Ramos (cell line): ENCODE measurements around the gene SLC48A1.

Experiments
- in situ Hi-C: fragments of 300-500 bp; cut with MboI; formaldehyde crosslinking; loops from one replicate; pipeline ENCODE4 v1.14.3; 2022; ENCODE audit warnings: low sequenced_read_pairs; ENCODE audit not compliant: unreplicated experiment

Gene SLC48A1

GRCh38 chr12:47786662-47787280, 13.7 kb downstream of the SLC48A1 start:
- in situ Hi-C loops: loop anchor here (5.0 kb wide), 1 partner anchor 51 kb away; no protein-coding TSS in a partner anchor

DNA sequence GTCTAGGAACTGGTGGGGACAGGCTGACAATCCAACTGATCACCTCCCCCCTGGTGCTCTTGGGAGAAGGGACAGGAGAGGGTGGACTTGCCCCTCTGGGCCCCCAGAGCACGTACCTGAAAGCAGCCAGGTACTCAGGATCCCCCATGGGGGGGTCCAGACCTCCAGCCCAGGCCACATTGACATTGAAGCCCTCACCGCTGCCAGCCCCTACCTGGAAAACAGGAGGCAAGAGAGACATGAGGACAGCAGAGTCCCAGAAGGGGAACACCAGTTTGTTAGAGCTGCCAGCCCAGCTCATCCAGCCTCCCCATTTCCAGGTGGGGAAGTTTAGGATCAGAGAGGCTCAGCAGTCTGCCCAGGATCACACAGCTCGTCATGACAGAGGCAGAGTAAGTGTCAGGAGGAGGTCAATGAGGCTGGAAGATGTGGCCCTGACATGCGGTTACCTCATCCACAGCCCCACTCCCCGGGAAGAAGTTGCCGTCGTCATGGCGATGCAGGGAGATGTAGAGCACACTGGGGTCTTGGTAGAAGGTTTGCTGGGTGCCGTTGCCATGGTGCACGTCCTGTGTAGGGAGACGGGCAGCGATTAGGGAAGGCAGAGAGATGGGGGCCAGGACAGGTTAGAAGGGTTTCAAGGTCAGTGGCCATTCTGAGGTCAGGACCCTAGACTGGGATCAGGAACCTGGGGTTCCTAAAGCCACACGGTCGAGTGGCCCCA, 14.7 kb downstream of the SLC48A1 start:
- in situ Hi-C loops: loop anchor here (5.0 kb wide), 1 partner anchor 50 kb away; no protein-coding TSS in a partner anchor

GRCh38 chr12:47789141-47789540, 16.1 kb downstream of the SLC48A1 start:
- in situ Hi-C loops: loop anchor here (5.0 kb wide), 1 partner anchor 48 kb away; no protein-coding TSS in a partner anchor

DNA sequence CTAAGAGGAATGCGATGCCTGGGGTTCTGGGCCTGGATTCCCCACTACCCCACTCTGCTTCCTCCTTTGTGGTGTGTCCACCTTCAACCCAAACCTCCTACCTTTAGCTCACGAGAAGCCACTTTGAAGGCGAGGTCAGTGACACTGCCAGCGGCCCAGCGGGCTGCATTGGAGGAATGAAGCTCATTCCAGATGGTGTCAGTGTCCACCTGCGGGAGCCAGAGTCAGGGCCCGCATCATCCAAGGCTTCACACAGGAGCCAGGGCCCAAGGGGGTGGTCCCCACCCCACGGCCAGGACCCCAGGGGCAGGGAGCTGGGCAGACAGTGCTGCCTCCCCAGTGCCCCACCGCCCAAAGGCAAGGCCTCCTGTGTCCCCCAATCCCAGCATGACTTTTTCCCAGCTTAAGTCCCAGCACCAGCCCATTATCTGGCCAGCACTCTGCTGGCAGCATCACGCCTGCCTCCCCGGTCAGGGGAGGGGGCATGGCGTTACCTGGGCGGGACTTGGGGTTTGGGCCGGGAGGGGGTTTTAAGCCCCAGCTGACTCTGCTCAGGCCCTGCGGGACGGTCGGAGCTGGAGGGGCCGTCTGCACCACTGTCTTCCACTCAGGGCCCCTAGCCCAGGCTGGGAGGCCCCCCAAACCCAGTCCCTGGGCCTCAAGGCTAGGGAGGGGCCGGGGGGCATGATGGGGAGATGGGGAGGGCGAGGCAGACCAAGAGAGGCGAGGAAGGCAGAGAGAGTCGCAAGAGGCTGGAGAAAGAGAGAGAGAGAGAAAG, 16.9 kb downstream of the SLC48A1 start:
- in situ Hi-C loops: loop anchor here (5.0 to 10.0 kb wide), 2 partner anchors 47 to 155 kb away; no protein-coding TSS in a partner anchor

GRCh38 chr12:47790676-47791350, 17.8 kb downstream of the SLC48A1 start:
- in situ Hi-C loops: loop anchor here (10.0 kb wide), 1 partner anchor 154 kb away; no protein-coding TSS in a partner anchor

DNA sequence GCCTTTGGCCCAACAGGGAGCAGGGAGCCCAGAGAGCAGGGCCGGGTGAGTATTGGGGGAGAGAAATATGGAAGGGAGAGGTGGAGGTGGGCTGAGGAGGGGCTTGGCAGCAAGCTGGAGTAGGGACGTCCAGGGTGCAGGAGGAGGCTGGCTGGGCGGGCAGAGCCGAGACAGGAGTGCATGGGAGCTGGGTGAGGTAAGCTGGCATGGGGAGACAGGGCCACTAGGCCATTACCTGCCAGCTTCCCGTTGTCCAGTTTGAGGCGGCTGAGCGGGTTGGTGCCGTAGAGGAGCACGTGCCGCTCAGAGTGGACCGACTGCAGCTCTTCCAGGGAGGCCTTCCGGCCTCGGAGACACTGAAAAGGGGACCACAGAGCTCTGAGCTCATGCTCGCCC, 18.3 kb downstream of the SLC48A1 start:
- in situ Hi-C loops: loop anchor here (10.0 kb wide), 1 partner anchor 153 kb away; no protein-coding TSS in a partner anchor

GRCh38 chr12:47791874-47792273, 18.8 kb downstream of the SLC48A1 start:
- in situ Hi-C loops: loop anchor here (10.0 kb wide), 1 partner anchor 153 kb away; no protein-coding TSS in a partner anchor

- in situ Hi-C loops: loop anchor here (10.0 kb wide), 1 partner anchor 152 kb away; no protein-coding TSS in a partner anchor
Measured at GRCh38 chr12:47793015-47793681, 20.1 kb downstream of the SLC48A1 start.

- in situ Hi-C loops: loop anchor here (10.0 kb wide), 1 partner anchor 150 kb away; no protein-coding TSS in a partner anchor
Measured at GRCh38 chr12:47794679-47795078, 21.6 kb downstream of the SLC48A1 start.

DNA sequence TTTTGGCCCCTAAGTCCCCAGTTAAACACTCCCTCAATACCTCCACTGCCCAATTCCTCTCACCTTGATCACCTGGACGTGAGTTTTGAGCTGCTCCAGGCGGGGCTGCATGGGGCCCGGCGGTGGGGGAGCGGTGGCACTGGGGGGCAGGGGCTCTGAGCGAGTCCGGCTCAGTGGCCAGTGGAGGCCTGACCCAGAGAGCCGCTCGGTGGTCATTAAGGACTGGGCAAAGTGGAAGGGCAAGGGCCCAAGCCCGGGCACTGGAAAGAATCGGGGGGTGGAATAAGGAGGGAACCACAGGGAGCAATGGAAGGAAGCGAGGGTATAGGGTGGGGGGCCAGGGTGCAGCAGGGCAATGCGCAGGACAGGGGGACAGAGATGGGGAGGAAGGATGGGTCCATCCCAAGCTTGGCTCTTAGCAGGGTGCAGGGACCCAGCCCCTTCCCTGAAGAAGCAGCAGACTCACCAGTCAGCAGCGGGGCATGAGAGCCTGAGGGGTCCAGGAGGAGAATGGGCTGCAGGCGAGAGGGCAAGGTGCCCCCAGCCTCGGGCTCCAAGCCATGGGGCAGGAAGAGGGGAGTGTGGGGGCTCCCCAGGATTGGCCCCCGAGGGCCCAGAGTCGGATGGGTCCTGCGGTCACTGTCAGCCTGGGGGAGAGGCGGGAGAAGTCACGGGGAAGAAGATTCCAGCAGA, 22.2 kb downstream of the SLC48A1 start:
- in situ Hi-C loops: loop anchor here (10.0 kb wide), 1 partner anchor 150 kb away; no protein-coding TSS in a partner anchor

GRCh38 chr12:47795814-47796411, 22.9 kb downstream of the SLC48A1 start:
- in situ Hi-C loops: loop anchor here (10.0 kb wide), 1 partner anchor 149 kb away; no protein-coding TSS in a partner anchor

GRCh38 chr12:47797441-47797840, 24.4 kb downstream of the SLC48A1 start:
- in situ Hi-C loops: loop anchor here (10.0 kb wide), 1 partner anchor 147 kb away; no protein-coding TSS in a partner anchor

GRCh38 chr12:47798382-47798948, 25.4 kb downstream of the SLC48A1 start:
- in situ Hi-C loops: loop anchor here (10.0 kb wide), 1 partner anchor 146 kb away; no protein-coding TSS in a partner anchor

GRCh38 chr12:47799357-47799955, 26.4 kb downstream of the SLC48A1 start:
- in situ Hi-C loops: loop anchor here (10.0 kb wide), 1 partner anchor 145 kb away; no protein-coding TSS in a partner anchor

DNA sequence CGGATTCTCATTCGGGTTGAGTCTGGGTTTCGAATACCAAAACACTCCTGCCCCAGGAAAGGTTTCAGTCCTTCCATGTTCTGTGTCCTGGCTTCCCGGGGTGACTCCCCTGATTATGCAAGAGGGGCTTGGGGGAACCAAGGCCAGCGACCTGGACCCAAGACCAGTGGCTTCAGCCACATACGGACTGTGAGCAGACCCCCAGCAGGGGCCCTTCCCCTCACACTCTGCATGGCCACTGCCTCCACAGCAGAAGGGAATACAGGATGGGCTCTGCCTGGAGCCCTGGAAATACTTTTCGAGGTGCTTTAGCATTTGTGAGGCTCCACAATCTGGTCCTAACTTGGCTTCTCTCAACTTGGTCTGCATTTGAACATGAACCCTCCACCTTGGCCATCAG, 27.5 kb downstream of the SLC48A1 start:
- in situ Hi-C loops: no loop called here

DNA sequence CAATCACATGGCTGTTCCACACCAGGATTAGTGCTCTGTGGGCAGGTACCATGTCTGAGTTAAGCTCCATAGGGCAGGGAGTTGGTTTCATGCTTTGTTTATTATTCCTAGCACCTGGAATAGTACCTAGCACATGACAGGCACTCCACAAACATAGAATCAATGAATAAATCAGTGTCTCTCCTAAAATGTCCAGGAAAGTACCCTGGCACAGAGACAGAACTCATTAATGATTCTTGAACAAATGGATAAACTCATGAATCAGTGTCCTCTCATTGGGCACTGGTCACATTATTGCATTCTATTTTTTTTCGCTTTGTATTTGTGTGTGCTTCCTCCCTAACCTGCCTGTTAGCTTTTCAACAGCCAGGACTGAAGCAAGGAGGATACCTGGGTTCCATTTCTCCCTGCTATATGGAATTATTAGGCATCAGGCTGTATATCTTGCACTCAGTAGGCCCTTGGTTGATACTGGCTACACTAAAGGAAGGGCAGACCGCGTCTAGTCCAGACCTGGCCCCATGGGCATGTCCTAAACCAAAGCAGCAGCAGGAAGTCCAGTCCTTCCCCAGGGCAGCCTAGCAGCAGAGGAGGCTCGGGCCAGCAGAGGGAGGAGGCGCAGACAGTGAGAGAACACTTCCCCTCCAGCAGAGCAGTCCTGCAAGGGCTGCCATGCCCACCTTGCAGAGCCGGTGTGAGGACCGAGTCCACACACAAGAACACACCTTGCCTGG, 28.3 kb downstream of the SLC48A1 start:
- in situ Hi-C loops: no loop called here

- in situ Hi-C loops: no loop called here
Measured at GRCh38 chr12:47801904-47802246, 28.8 kb downstream of the SLC48A1 start.
